Suprapubic skin (tissue), 4 donors: Measurements from ENCODE around the gene FAM117A. TPM values are rescaled to one million over a fixed set of nuclear protein-coding genes. Genes with fewer than 3 reads are reported as not detected.

ENCODE experiments used
- DNase-seq, 2 donors: peaks; one replicate each; pipeline ENCODE4 v3.0.0-alpha.2; 2019; ENCODE audit warnings: low spot score in 2 of 2
- H3K27ac ChIP-seq: fragments of 200-600 bp; sonication (generic); one replicate; pipeline ENCODE4 v1.5.1; 2019
- H3K27me3 ChIP-seq: fragments of 200-600 bp; sonication (generic); one replicate; pipeline ENCODE4 v1.5.1; 2019
- H3K36me3 ChIP-seq: fragments of 200-600 bp; sonication (generic); one replicate; pipeline ENCODE4 v1.5.1; 2019
- H3K4me1 ChIP-seq: fragments of 200-600 bp; sonication (generic); one replicate; pipeline ENCODE4 v1.5.1; 2019
- H3K4me3 ChIP-seq: fragments of 200-600 bp; sonication (generic); one replicate; pipeline ENCODE4 v1.5.1; 2019; ENCODE audit warnings: mild to moderate bottlenecking
- H3K9me3 ChIP-seq: fragments of 200-600 bp; sonication (generic); one replicate; pipeline ENCODE4 v1.5.1; 2019
- CTCF ChIP-seq, 2 donors: fragments of 200-600 bp in 1 of 2; fragments of 450-650 bp in 1 of 2; sonication (generic) in 1 of 2; IDR thresholded peaks; one replicate each; pipeline ENCODE4 v1.5.1; 2016 to 2019; ENCODE audit warnings: antibody characterized with exemption in 2 of 2, mild to moderate bottlenecking in 1 of 2, moderate library complexity in 1 of 2
- EP300 ChIP-seq: sonication (generic); formaldehyde crosslinking; IDR thresholded peaks from one replicate; pipeline ENCODE4 v1.6.1; 2017; ENCODE audit warnings: antibody characterized with exemption
- POLR2A ChIP-seq, 2 donors: fragments of 450-650 bp; IDR thresholded peaks; one replicate each; pipeline ENCODE4 v1.6.1; 2017; ENCODE audit warnings: antibody characterized with exemption in 2 of 2, mild to moderate bottlenecking in 2 of 2, moderate library complexity in 2 of 2
- POLR2AphosphoS5 ChIP-seq, 3 donors: sonication (generic); formaldehyde crosslinking; IDR thresholded peaks; one replicate each; pipeline ENCODE4 v1.6.1; 2017; ENCODE audit warnings: antibody characterized with exemption in 3 of 3
- WGBS: methylation state at CpG from one replicate; pipeline ENCODE4 v1.1.5; 2018; 5-methylcytosine and 5-hydroxymethylcytosine counted together
- total RNA-seq, 4 donors: library from RNA; depleted of rRNA; stranded (reverse); fragments of >200 nt; gene quantifications; one replicate each; pipeline ENCODE4 v1.1.0, GENCODE V29; 2016

Gene FAM117A
- total RNA-seq, 4 donors from 2014 or later = 24.2 to 47.3 (median 28.7) TPM

- DNase-seq = no peak
- no peaks in the 10 kb centered on the region for H3K36me3 ChIP-seq
- H3K9me3 ChIP-seq = no peaks in the 10 kb centered on the region
- WGBS = 25% methylated on average over 8 of the region's 8 CpGs
- H3K4me1 ChIP-seq = peaks cover 30% of the 10 kb centered on the region
- TF ChIP-seq EP300 (no peak), POLR2A (IDR thresholded peaks at IDR 0.05) (no peak), POLR2AphosphoS5 (IDR thresholded peaks at IDR 0.05) (no peak), CTCF (IDR thresholded peaks at IDR 0.05) (no peak)
- no peaks in the 10 kb centered on the region for H3K27me3 ChIP-seq
- no peak overlapping the region for H3K4me3 ChIP-seq
- peak overlapping the region; percentile 38 for H3K27ac ChIP-seq
Observed at GRCh38 chr17:49776551-49777300, 12.8 kb upstream of the FAM117A start.

GRCh38 chr17:49775546-49776260, 11.8 kb upstream of the FAM117A start:
- no peak for DNase-seq
- 77% methylated on average over 8 of the region's 8 CpGs for WGBS
- H3K4me1 ChIP-seq = peaks cover 30% of the 10 kb centered on the region
- H3K9me3 ChIP-seq = no peaks in the 10 kb centered on the region
- H3K36me3 ChIP-seq = no peaks in the 10 kb centered on the region
- peak overlapping the region; percentile 38 for H3K27ac ChIP-seq
- TF ChIP-seq CTCF (IDR thresholded peaks at IDR 0.05) = no peak
- no peak for TF ChIP-seq POLR2AphosphoS5 (IDR thresholded peaks at IDR 0.05)
- TF ChIP-seq EP300 = no peak
- no peak for TF ChIP-seq POLR2A (IDR thresholded peaks at IDR 0.05)
- no peaks in the 10 kb centered on the region for H3K27me3 ChIP-seq
- no peak overlapping the region for H3K4me3 ChIP-seq

GRCh38 chr17:49766918-49767530, 3.1 kb upstream of the FAM117A start:
- WGBS = 70% methylated on average over 3 of the region's 3 CpGs
- DNase-seq = no peak
- Histone ChIP-seq H3K4me3 (no peak overlapping the region), H3K4me1 (peaks cover 23% of the 10 kb centered on the region), H3K36me3 (no peaks in the 10 kb centered on the region), H3K9me3 (no peaks in the 10 kb centered on the region), H3K27ac (no peak overlapping the region), H3K27me3 (no peaks in the 10 kb centered on the region)
- TF ChIP-seq POLR2AphosphoS5 (IDR thresholded peaks at IDR 0.05) = no peak
- TF ChIP-seq CTCF (IDR thresholded peaks at IDR 0.05) = no peak
- no peak for TF ChIP-seq POLR2A (IDR thresholded peaks at IDR 0.05)
- TF ChIP-seq EP300 = no peak

- Histone ChIP-seq H3K4me3 (peak overlapping the region; percentile 95), H3K27me3 (no peaks in the 10 kb centered on the region), H3K36me3 (no peaks in the 10 kb centered on the region), H3K27ac (peak overlapping the region; percentile 23), H3K4me1 (peaks cover 36% of the 10 kb centered on the region), H3K9me3 (no peaks in the 10 kb centered on the region)
- WGBS = 10% methylated on average over 8 of the region's 8 CpGs
- DNase-seq = no peak
- no peak for TF ChIP-seq POLR2A (IDR thresholded peaks at IDR 0.05)
- TF ChIP-seq CTCF (IDR thresholded peaks at IDR 0.05) = no peak
- TF ChIP-seq EP300 = no peak
- TF ChIP-seq POLR2AphosphoS5 (IDR thresholded peaks at IDR 0.05) = no peak
Observed at GRCh38 chr17:49764559-49765180, 739 bp upstream of the FAM117A start.
